Endothelial cell of umbilical vein (primary cell): ENCODE measurements around the gene SYNE3. TPM values are rescaled to one million over a fixed set of nuclear protein-coding genes. Genes with fewer than 3 reads are reported as not detected.

Experiments
- BruUV-seq: library from RNA; stranded (reverse); fragments of 400-500 nt; replicated peaks from 2 replicates; lab custom pipeline; 2021; lab: Mats Ljungman, UMichigan
- CTCF ChIA-PET: fragments of 300-600, 350-600 bp; sonication (Branson Sonifier 250); formaldehyde crosslinking; loops from one replicate; lab custom pipeline; 2021; ENCODE audit warnings: antibody characterized with exemption, inconsistent platforms; lab: Charles Lee
- POLR2A ChIA-PET: fragments of 300-600, 350-600 bp; sonication (Branson Sonifier 250); formaldehyde crosslinking; loops from one replicate; lab custom pipeline; 2021; ENCODE audit warnings: antibody characterized with exemption, inconsistent platforms; lab: Charles Lee
- DNase-seq: peaks from one replicate; pipeline ENCODE4 v3.0.0-alpha.2; 2011; ENCODE audit warnings: low read depth, low spot score
- FAIRE-seq: peaks from 2 replicates; lab custom pipeline; 2011; peaks lifted over from hg19 to GRCh38; lab: Jason Lieb, UNC
- H2AFZ ChIP-seq: 2 replicates; pipeline ENCODE4 v1.6.0; 2012; ENCODE audit warnings: low read depth, low read length, control low read depth, inconsistent platforms
- H3K27ac ChIP-seq: 2 replicates; pipeline ENCODE4 v1.5.1; 2011; ENCODE audit warnings: low read depth, mild to moderate bottlenecking, control low read depth, low read length, moderate library complexity; ENCODE audit not compliant: insufficient read depth
- H3K27me3 ChIP-seq, 2 experiments: 2 replicates each; pipeline versions ENCODE4 v1.6.0 to v1.6.1; 2011; ENCODE audit warnings: low read length in 2 of 2, mixed read lengths in 1 of 2; ENCODE audit not compliant: control insufficient read depth in 2 of 2, insufficient read depth in 2 of 2
- H3K36me3 ChIP-seq, 2 experiments: 2 replicates in 1 of 2; 3 replicates in 1 of 2; pipeline ENCODE4 v1.5.1; 2011; ENCODE audit warnings: low read length in 2 of 2, mild to moderate bottlenecking in 1 of 2, moderate library complexity in 1 of 2; ENCODE audit not compliant: control insufficient read depth in 2 of 2, insufficient read depth in 2 of 2; ENCODE audit errors: extremely low read depth in 1 of 2
- H3K4me1 ChIP-seq: 3 replicates; pipeline ENCODE4 v1.5.1; 2011; ENCODE audit warnings: mild to moderate bottlenecking, low read length; ENCODE audit not compliant: control insufficient read depth, insufficient read depth; ENCODE audit errors: extremely low read depth
- H3K4me2 ChIP-seq: 2 replicates; pipeline ENCODE4 v1.6.1; 2011; ENCODE audit warnings: low read length, control low read depth, mixed read lengths; ENCODE audit not compliant: insufficient read depth
- H3K4me3 ChIP-seq, 3 experiments: fragments of 200-600 bp in 1 of 3; sonication (generic), shearing (Covaris generic) in 1 of 3; replicated peaks in 1 of 3; 2 replicates each; pipeline ENCODE4 v1.5.1; 2011 to 2016; ENCODE audit warnings: control low read depth in 3 of 3, low read length in 3 of 3, mild to moderate bottlenecking in 2 of 3, inconsistent platforms in 1 of 3, low read depth in 1 of 3, moderate library complexity in 1 of 3; ENCODE audit not compliant: insufficient read depth in 1 of 3
- H3K79me2 ChIP-seq: 2 replicates; pipeline ENCODE4 v1.6.0; 2012; ENCODE audit warnings: low read length, inconsistent platforms; ENCODE audit not compliant: control insufficient read depth, insufficient read depth
- H3K9ac ChIP-seq: replicated peaks from 2 replicates; pipeline ENCODE3; 2011; ENCODE audit warnings: low read length, control low read depth; ENCODE audit not compliant: insufficient read depth; ENCODE audit errors: extremely low read depth
- H3K9me1 ChIP-seq: replicated peaks from 3 replicates; pipeline ENCODE4 v1.6.0; 2011; ENCODE audit warnings: mild to moderate bottlenecking, low read length; ENCODE audit not compliant: control insufficient read depth, insufficient read depth; ENCODE audit errors: extremely low read depth
- H3K9me3 ChIP-seq: replicated peaks from 2 replicates; pipeline ENCODE4 v1.5.1; 2012; ENCODE audit warnings: low read length, inconsistent platforms; ENCODE audit not compliant: control insufficient read depth, insufficient read depth
- H4K20me1 ChIP-seq: replicated peaks from 2 replicates; pipeline ENCODE3; 2011; ENCODE audit warnings: mild to moderate bottlenecking, low read length; ENCODE audit not compliant: control insufficient read depth, insufficient read depth; ENCODE audit errors: extremely low read depth
- EZH2 ChIP-seq: IDR thresholded peaks from 2 replicates; pipeline ENCODE4 v1.6.1; 2012; ENCODE audit warnings: borderline replicate concordance, low read depth, mild to moderate bottlenecking, moderate library complexity, low read length, inconsistent platforms; ENCODE audit not compliant: severe bottlenecking
- FOS ChIP-seq: IDR thresholded peaks from 2 replicates; pipeline ENCODE4 v1.6.1; 2011; ENCODE audit warnings: mild to moderate bottlenecking, low read length, moderate library complexity, borderline replicate concordance; ENCODE audit not compliant: insufficient read depth
- GATA2 ChIP-seq: IDR thresholded peaks from 2 replicates; pipeline ENCODE4 v1.7.0; 2011; ENCODE audit warnings: low read depth, mild to moderate bottlenecking, moderate library complexity, mixed read lengths, low read length; ENCODE audit not compliant: insufficient read length, insufficient read depth
- MYC ChIP-seq: IDR thresholded peaks from one replicate; pipeline ENCODE4 v1.6.1; 2011; ENCODE audit warnings: mild to moderate bottlenecking, low read depth, low read length
- POLR2A ChIP-seq: IDR thresholded peaks from 2 replicates; pipeline ENCODE4 v1.6.1; 2012; ENCODE audit warnings: low read depth, mild to moderate bottlenecking, control low read depth, low read length
- POLR2AphosphoS5 ChIP-seq: IDR thresholded peaks from 2 replicates; pipeline ENCODE4 v1.6.1; 2012; ENCODE audit warnings: low read depth, mild to moderate bottlenecking, control low read depth, low read length, moderate library complexity; ENCODE audit not compliant: insufficient read depth
- dilution Hi-C: fragments of 300-500 bp; cut with MboI; formaldehyde crosslinking; loops from one replicate; pipeline ENCODE4 v1.15.0; 2019; ENCODE audit warnings: low sequenced_read_pairs; ENCODE audit not compliant: extremely low pct_ligation_motif_present
- intact Hi-C: fragments of 100-400 bp; cut with micrococcal nuclease; formaldehyde crosslinking; loops from one replicate; pipeline ENCODE4 v1.10.0; 2022
- polyA plus RNA-seq, 4 experiments: library from polyadenylated mRNA; depleted of rRNA in 3 of 4; stranded (reverse) in 3 of 4; unstranded in 1 of 4; fragments of >200 nt; gene quantifications; 2 replicates each; pipeline versions ENCODE4 v1.2.1 to v1.2.3, GENCODE V29; 2011 to 2012; ENCODE audit warnings: missing spikeins in 1 of 4
- total RNA-seq: library from RNA; stranded (reverse); gene quantifications from 2 replicates; pipeline ENCODE4 v1.2.3, GENCODE V29; 2021
- TF ChIP-seq, protein P1 (sequence below): IDR thresholded peaks from 2 replicates; pipeline ENCODE4 v1.6.1; 2011; ENCODE audit not compliant: insufficient read depth, insufficient read length
- TF ChIP-seq, protein P2 (sequence below), 2 donors: IDR thresholded peaks; 1 replicate in 1 of 2; 2 replicates in 1 of 2; pipeline ENCODE4 v1.5.1; 2011; ENCODE audit warnings: low read length in 2 of 2, mild to moderate bottlenecking in 2 of 2, moderate library complexity in 2 of 2, control low read depth in 1 of 2, inconsistent platforms in 1 of 2, low read depth in 1 of 2; ENCODE audit not compliant: insufficient read depth in 1 of 2; ENCODE audit errors: extremely low read depth in 1 of 2

SYNE3 gene
- total and polyA plus RNA-seq, 2 donors (not counting 3 experiments of a cell fraction or from before 2014, with no cell fraction given), result 3.0 to 18.8 TPM

DNA sequence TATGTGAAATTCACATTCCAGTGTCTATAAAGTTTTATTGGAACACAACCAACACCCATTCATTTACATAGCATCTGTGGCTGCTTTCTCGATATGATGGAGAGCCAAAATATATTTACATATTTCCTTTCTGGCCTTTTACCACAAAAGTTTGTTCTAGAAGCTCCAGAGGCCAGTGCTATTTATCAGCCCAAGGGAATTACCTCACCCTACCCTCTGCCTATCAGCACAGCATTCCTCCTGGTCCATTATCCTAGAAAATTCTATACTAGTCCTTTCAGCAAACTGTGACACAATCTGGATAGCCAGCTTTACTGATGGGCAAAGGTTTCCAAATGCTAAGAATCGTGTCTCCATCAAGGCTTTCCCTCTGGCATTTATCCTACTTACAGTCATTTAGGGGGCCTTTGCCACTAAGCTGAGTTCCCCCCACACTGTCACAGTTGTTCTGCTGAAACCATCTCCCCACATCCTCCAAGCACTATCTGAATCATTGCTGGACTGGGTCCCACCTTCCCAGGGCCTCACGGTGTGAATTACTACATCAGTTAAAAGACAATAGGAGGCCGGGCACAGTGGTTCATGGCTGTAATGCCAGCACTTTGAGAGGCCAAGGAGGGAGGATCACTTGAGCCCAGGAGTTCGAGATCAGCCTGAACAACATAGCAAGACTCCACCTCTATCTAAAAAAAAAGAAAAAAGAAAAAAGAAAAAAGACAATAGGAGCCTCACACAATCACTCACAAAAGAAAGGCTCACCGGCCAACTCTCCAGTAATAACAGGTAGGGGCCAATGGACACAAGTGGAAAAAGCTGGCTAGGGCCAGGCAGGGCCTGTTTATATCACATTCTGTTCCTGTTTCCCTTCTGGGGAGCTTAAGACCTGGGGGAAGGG lies 12.1 kb downstream of the SYNE3 start:
- intact Hi-C loops (no loop called here), dilution Hi-C loops (no loop called here)
- H2AFZ ChIP-seq, result no peak overlapping the region
- no peaks in the 10 kb centered on the region for H3K9me3 ChIP-seq
- ChIA-PET CTCF (interaction anchor here (1.1 to 2.8 kb wide), 5 partner anchors 8 to 41 kb away, joined by 3 to 16 read pairs (median 4); partner anchors contain the start of gene SYNE3), POLR2A (no interaction called here)
- peaks cover 1% of the 10 kb centered on the region for H3K79me2 ChIP-seq
- BruUV-seq, result no TSS peak
- no peaks in the 10 kb centered on the region for H3K36me3 ChIP-seq
- no peaks in the 10 kb centered on the region for H3K27me3 ChIP-seq
- no peak overlapping the region for H3K4me3 ChIP-seq
- H3K9me1 ChIP-seq, result no peaks in the 10 kb centered on the region
- no peaks in the 10 kb centered on the region for H4K20me1 ChIP-seq
- TF ChIP-seq, protein P1, sequence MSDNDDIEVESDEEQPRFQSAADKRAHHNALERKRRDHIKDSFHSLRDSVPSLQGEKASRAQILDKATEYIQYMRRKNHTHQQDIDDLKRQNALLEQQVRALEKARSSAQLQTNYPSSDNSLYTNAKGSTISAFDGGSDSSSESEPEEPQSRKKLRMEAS, result no peak
- TF ChIP-seq GATA2 (no peak), FOS (no peak), POLR2A (no peak), POLR2AphosphoS5 (no peak), MYC (no peak), EZH2 (no peak)
- TF ChIP-seq, protein P2, sequence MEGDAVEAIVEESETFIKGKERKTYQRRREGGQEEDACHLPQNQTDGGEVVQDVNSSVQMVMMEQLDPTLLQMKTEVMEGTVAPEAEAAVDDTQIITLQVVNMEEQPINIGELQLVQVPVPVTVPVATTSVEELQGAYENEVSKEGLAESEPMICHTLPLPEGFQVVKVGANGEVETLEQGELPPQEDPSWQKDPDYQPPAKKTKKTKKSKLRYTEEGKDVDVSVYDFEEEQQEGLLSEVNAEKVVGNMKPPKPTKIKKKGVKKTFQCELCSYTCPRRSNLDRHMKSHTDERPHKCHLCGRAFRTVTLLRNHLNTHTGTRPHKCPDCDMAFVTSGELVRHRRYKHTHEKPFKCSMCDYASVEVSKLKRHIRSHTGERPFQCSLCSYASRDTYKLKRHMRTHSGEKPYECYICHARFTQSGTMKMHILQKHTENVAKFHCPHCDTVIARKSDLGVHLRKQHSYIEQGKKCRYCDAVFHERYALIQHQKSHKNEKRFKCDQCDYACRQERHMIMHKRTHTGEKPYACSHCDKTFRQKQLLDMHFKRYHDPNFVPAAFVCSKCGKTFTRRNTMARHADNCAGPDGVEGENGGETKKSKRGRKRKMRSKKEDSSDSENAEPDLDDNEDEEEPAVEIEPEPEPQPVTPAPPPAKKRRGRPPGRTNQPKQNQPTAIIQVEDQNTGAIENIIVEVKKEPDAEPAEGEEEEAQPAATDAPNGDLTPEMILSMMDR (IDR thresholded peaks at IDR 0.05; ENCODE audit: extremely low read depth in 1 of 2, insufficient read depth in 1 of 2, low read depth in 1 of 2, low read length in 2 of 2), result no peak
- peaks cover 37% of the 10 kb centered on the region for H3K4me1 ChIP-seq
- H3K27ac ChIP-seq, result no peak overlapping the region
- H3K4me2 ChIP-seq, result no peak overlapping the region
- H3K9ac ChIP-seq, result no peak overlapping the region
- peak; percentile 50 for DNase-seq
- peak; percentile 80 for FAIRE-seq
